ENCODE data around the gene SMPD2. TPM values are rescaled to one million over a fixed set of nuclear protein-coding genes. Genes with fewer than 3 reads are reported as not detected.

SMPD2 gene
- total RNA-seq, 1 experiment from 2014 or later, result 17.6 TPM

DNA sequence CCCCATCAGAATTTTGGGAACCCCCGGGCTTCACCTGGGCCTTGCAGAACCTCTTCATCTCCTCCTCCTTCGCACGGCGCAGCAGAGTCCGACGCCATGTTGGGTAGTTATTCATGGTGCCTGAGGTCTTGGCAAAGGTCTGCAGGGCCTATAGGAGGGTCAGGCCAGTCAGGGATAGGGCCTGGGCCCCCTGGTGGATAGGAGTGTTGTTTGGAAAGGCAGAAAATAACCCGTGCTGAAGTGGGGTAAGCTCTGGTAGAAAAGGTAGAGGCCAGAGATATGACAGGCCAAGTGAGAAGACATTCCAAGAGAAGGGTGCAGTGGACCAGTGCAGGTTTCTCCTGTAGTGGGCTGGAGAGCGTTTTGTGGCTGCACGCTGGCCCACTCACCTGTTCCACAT is 4.9 kb downstream of the SMPD2 start:
- no peak for DNase-seq (ENCODE audit: low read depth)
- in situ Hi-C loops (cut with HindIII; ENCODE audit: low pct_unique_long_range_greater_than_20kb, low sequenced_read_pairs), result no loop called here

DNA sequence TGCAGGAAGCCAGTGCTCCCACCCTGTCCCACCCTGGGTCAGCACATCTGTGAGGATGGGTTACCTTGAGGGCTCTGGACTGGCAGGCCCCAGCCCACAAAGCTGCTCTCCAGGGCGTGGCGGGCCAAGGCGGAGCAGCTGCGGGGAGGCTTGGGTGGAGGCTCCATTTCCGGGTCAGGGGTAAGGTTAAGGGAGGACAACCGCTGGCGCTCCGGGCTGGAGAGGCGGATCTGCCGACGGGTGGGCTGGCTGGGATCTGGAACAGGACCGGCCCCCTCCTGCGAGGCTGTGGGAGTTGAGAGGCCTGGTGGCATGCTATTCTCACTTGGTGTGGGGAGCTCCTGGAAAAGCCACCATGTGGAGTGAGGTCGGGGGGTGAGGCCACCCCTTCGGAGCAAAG is 5.5 kb downstream of the SMPD2 start:
- DNase-seq (ENCODE audit: low read depth), result no peak
- in situ Hi-C loops (cut with HindIII; ENCODE audit: low pct_unique_long_range_greater_than_20kb, low sequenced_read_pairs), result no loop called here

DNA sequence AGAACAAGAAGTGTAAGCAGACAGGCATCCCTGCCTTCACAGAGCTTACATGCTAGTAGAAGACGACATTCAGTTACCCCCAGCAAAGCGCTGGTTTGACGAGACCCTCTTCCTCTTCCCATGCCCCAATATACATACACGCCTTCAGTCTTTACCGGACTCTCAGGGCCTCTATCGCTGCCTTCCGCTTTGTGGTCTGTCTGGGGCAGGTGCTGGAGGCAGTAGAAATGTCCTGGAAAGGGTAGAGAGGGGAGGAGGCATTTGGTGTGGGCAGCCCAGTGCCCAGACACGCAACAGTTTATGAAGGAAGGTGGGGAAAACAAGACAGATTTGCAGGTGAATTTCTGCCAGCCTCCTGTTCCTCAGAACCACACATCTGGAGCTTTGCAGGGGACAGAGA is 6.0 kb downstream of the SMPD2 start:
- no peak for DNase-seq (ENCODE audit: low read depth)
- in situ Hi-C loops (cut with HindIII; ENCODE audit: low pct_unique_long_range_greater_than_20kb, low sequenced_read_pairs), result no loop called here

DNA sequence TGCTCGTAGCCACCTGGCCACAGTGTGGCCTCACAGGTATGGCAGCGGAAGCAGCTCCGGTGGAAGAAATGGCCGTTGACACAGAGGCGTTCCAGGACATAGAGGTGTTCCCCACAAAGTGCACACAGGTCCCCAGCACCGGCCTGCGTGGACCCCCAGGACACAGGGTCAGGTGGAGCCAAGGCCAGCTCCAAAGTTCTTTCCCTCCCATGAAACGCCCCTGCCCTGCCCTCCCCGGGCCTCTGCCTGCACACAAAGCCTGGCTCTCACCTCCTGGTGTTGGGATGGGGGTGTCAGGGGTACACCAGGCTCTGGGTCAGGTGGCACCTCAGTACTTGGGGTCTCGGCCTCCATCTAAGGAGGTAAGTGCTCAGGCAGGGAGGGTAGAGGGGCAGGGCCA is 6.6 kb downstream of the SMPD2 start:
- in situ Hi-C loops (cut with HindIII; ENCODE audit: low pct_unique_long_range_greater_than_20kb, low sequenced_read_pairs), result no loop called here
- no peak for DNase-seq (ENCODE audit: low read depth)

DNA sequence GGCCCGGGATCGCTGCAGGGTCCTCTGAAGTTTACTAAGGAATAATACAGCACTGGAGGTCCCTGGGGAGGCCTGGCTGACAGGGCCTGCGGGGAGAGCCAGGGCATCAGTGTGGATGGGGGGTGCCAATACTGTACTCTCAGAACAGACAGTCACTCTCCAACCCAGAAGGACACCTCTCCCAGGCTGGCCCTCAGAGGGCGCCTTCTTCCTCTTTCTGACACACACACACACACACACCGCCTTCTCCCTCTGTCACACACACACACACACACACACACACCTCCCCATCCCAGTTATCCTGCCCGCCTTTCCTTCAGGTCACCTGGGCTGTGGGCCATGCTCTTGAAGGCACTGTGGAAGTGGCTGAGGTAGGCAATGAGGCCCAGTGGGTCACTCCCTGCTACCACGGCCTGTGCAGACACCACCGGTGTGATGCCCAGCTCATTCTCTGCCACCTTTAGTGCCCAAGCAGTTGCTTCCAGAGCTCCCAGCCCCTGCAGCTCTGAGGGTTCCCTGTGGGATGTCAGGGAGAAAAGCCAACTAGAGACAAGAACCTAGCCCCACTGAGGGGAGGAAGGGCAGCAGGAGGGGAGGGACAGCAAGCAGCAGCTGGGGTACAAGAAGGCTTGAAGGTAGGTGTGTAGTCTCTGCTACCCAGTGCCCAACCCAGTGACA is 7.5 kb downstream of the SMPD2 start:
- DNase-seq (ENCODE audit: low read depth), result peak; percentile 30
- in situ Hi-C loops (cut with HindIII; ENCODE audit: low pct_unique_long_range_greater_than_20kb, low sequenced_read_pairs), result no loop called here

DNA sequence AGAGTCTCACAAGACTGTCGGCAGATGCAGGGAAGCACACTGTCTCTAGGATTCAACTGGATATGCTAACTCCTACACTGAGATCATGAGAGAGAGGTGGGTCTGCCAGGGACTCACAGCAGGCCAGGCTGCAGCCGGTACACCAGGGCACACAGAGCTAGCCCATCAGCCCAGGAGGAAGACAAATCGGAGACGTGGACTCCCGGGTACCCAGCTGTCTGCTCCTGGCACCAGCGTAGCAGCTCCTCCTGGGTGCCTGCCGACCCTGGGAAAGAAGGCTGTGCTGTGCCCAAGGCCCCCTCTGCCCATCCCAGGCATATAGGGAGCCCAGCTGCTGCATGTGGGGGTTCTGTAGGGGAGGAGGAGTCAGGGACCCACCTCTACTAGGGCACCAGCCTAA is 8.1 kb downstream of the SMPD2 start:
- no peak for DNase-seq (ENCODE audit: low read depth)
- in situ Hi-C loops (cut with HindIII; ENCODE audit: low pct_unique_long_range_greater_than_20kb, low sequenced_read_pairs), result no loop called here

DNA sequence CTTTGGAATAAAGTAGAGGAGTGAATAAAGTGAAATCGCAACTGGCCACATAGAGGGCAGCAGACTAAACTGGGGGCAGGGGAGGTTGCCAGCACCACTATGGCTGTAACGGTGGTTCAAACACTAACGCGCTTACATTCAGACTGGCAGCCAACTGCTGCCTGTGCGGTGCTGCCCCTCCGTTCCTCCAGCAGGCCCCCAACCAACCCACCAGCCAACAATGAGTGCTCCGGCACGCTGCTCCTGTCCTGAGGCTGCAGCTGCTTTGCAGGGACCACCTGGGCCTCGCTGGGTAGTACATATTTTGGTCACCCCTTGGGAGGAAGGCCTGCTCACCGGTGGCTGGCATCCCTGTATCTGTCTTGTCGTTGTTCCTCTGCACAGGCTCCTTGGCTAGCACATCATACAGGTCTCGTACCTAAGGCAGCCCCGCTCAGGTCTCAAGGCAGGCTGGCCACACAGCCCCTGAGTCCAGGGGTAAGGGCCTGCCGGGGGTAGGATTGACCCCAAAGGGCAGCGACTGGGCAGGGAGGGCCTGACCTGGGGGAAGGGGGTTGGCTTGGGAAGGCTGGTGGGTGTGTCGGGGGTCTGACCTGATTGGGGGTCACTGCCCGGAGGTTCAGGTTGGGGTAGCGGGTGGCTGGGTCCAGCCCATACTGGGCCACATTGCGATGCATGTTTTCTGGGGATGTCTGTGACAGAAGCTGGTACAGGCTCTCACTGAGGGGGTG is 8.7 kb downstream of the SMPD2 start:
- in situ Hi-C loops (cut with HindIII; ENCODE audit: low pct_unique_long_range_greater_than_20kb, low sequenced_read_pairs), result no loop called here

DNA sequence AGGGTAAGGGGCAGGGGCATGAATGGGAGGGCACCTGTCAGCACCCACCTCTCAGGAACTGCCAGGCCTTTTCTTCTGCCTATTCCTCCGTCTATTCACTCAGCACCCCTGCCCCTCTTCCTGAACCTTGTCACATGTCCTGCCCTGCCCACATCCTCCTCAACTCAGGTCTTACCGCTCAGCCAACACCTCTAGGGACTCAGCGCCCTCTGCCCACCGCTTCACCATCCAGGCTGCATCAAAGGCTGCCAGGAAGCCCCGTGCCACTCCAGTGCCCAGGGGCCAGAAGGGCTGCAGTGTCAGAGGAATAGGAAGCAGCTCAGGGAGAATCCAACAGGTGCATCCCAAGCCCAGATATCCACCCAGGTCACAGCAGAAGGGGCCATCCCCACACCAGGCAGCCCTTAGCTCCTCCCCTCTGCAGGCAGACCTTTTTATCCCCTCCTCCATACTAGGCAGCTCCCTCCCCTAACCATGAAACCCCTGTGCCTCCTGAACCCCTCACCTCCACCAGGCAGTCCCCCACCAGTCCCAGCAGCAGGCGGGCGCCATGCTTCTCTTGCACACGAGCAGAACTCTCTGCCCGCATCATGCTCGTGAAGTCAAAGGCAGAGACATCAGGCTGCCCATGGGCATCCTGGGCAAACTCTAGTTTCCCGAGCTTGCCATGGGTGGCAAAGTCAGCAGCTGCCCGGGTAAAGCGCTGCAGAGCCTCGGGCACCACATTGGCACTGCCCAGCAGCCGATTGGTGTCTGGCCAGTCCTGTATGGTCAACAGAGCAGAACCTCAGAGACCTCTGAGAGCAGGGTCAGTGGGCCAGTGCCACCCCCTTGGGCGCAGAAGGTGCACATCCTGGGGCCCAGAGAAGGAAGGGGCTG is 9.5 kb downstream of the SMPD2 start:
- in situ Hi-C loops (cut with HindIII; ENCODE audit: low pct_unique_long_range_greater_than_20kb, low sequenced_read_pairs), result no loop called here
- no peak for DNase-seq (ENCODE audit: low read depth)

More for the DNA sequence above, 8.7 kb downstream of the SMPD2 start:
- DNase-seq (ENCODE audit: low read depth), result no peak

DNA sequence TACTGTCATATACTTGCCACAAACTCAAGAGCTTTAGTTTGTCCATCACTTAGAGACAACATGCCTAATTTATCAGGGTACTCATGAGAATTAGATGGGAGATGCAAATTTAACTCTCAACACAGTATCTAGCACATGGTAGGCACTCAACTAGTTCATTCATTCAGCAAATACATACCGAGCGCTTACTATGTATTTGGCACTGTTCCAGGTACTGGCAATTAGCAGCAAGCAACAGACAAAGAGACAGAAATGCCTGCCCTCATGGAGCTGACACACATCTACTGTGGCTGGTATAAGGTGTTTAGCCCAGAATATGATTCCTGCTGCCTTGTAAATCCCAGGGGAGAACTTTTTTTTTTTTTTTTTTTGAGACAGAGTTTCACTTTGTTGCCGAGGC is 10.3 kb downstream of the SMPD2 start:
- in situ Hi-C loops (cut with HindIII; ENCODE audit: low pct_unique_long_range_greater_than_20kb, low sequenced_read_pairs), result no loop called here

DNA sequence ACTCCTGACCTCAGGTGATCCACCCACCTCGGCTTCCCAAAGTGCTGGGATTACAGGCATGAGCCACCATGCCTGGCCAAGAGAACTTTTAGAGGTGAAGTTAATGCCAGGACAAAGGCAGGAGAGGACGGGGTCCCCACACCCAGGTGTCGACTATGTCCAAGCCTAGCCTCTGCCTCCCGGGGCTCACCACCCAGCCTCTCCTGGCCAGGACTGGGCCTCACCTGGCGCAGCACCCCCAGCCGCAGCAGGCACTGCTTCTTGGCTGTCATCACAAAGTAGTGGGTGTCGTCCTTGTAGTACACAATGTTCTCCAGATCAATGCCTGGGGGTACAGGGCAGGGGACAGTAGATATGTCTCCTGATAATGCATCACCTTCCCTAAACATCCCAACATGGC is 10.9 kb downstream of the SMPD2 start:
- in situ Hi-C loops (cut with HindIII; ENCODE audit: low pct_unique_long_range_greater_than_20kb, low sequenced_read_pairs), result no loop called here
- DNase-seq (ENCODE audit: low read depth), result no peak

More for the DNA sequence above, 10.3 kb downstream of the SMPD2 start:
- no peak for DNase-seq (ENCODE audit: low read depth)

DNA sequence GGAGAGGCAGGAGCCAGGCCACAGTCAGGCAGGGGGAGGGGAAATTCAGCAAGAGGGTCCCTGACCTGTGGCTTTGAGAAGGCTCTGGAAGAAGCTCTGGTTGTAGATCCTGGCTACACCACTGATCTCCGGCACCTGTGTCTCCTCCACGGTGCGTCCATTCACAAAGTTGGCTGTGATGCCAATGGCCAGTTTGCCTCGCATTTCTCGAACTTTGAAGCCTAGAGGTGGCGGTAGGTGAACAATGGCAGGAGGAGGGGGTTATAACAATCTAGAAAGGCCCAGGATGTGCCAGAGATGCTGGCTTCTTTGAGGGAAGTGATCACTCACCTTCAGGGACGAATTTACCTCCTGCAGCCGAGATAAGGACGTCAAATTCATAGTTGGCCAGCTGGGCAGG is 11.7 kb downstream of the SMPD2 start:
- no peak for DNase-seq (ENCODE audit: low read depth)
- in situ Hi-C loops (cut with HindIII; ENCODE audit: low pct_unique_long_range_greater_than_20kb, low sequenced_read_pairs), result no loop called here

DNA sequence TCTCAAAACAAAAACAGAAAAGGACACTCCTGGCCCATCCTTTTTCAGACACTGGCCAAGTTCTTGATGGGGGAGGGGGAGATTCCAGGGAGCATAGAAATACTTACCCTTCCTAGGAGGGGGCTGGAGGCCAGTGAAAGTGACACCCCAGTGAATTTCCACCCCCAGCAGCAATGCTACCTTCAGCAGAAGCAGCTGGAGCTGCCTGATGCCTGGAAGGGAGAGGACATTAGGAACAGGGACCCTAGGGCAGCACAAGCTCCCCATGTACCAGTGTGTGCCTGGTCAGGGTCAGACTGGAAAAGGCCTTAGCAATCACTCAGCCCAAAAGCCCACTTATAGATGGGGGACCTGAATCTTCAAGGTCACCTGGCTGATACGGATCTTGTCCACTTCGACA is 12.6 kb downstream of the SMPD2 start:
- in situ Hi-C loops (cut with HindIII; ENCODE audit: low pct_unique_long_range_greater_than_20kb, low sequenced_read_pairs), result no loop called here
- no peak for DNase-seq (ENCODE audit: low read depth)

DNA sequence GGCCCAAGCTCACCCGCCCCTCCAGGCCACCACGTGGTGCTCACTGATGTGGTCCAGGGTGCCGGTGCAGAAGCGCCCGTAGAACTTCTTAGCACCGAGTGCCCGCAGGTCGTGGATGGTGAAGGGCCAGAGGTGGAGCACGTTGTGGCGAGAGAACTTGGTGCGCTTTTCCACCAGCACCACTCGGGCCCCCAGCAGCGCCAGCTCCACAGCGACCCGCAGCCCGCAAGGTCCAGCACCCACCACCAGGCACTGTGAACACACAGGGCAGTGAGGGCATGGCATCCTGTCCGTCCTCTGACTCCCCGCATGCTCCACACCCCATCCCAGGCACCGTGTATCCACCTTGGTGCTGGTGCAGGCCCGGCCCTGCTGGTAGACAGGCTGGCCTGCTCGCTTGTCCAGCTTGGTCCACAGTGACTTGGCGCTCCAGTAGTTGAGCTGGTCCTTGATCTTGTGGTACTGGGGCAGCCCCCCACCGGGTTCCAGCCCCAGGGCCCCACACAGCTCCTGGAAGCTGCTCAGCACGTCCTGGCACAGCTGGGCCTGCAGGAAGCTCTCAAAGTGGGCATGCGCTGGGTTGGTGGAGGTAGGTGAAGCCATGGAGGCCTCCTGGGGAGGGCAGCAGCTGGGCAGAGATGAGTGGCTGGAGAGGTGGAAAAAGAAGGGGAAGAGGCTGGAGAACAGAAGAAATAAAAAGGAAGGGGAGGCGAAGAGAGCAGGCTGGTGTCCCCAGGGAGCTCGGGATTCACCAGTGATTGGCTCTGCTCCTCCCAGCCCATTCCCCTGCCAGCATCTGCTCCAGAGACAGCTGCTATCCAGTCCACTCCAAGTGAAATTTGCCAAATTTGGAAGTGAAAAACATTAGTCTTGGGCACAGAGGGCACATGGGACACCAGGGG is 13.3 kb downstream of the SMPD2 start:
- DNase-seq (ENCODE audit: low read depth), result no peak
- in situ Hi-C loops (cut with HindIII; ENCODE audit: low pct_unique_long_range_greater_than_20kb, low sequenced_read_pairs), result no loop called here

DNA sequence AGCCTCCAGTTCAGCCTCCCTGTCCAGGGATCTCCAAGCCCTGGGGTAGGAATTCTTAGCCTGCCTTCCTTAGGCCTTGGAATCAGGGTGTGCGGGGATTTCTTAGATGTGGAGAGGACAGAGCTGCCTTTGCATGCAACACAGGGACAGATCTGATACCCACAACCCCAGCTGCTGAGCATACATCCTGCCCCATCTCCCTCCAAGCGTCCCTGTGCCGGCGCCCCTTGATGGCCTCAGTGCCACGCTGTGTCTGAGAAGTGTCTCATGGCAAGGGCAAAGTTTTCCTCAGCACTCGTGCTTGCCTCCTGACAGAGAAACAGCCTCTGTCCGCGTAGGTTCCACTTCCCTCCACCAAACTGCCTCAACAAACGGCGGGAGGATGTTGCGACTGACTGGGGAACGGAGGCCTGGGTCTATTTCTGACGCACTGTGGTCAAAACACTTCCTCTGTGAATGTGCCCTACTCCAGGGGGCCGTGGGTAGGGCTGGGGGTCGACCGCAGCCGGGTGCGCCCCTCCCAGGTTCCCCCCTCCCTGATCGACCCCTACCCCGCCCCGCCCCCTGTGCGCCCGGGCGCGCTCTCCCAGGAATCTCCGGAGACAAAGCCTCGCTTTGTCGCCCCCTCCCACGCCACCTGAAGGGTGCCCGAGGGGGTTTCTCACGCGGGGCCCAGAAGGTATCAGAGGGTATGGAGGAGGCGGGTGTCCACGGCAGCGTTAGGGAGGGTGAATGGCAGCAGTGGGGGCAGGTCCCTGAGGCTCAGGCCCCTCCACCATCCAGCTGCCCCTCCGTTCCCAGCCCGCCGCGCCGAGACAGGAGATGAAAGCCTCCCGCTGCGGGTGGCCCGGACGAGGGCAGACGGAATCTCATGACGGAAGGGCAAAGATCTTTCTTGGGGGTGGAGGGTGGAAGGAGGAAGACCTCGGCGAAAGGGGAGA is 14.2 kb downstream of the SMPD2 start:
- DNase-seq (ENCODE audit: low read depth), result no peak
- in situ Hi-C loops (cut with HindIII; ENCODE audit: low pct_unique_long_range_greater_than_20kb, low sequenced_read_pairs), result no loop called here

DNA sequence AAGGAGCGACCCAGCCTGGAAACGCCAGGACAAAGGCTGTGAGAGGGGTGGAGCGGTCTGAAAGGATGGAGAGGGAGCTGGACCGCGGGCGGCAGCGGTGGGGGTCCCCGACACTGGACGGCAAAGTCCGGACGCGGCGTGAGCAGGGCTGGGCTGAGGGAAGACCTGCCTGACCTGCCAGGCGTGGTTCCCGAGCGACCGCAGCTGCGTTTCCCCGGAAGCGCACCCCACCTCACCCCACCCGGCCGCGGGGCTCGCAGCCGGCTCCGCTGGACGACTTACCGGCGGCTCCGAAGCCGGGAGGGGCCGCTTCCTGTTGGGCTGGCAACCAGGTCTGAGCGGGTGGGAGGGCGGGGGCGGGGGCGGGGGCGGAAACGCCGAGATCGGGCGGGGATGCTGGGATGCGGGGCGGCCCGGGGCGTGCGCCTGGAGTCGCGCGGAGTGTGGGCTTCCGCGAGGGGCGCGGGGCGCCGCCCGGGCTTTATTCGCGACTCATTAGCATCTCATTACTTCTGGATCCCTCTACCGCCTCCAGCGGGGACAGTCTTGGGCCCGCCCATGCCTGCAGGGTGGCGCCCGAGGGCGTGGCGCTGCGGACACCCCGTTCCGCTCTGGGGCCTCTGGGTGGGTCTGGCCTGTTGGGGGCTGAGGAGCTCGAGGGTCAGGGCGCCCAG is 15.1 kb downstream of the SMPD2 start, which contains the start of gene MICAL1:
Gene MICAL1 (minus strand): TSS at position 336 of the 674 bp plus-strand sequence. CDS start 1,576 bp downstream, outside the sequence.
- DNase-seq (ENCODE audit: low read depth), result peak; percentile 57
- in situ Hi-C loops (cut with HindIII; ENCODE audit: low pct_unique_long_range_greater_than_20kb, low sequenced_read_pairs), result no loop called here

DNA sequence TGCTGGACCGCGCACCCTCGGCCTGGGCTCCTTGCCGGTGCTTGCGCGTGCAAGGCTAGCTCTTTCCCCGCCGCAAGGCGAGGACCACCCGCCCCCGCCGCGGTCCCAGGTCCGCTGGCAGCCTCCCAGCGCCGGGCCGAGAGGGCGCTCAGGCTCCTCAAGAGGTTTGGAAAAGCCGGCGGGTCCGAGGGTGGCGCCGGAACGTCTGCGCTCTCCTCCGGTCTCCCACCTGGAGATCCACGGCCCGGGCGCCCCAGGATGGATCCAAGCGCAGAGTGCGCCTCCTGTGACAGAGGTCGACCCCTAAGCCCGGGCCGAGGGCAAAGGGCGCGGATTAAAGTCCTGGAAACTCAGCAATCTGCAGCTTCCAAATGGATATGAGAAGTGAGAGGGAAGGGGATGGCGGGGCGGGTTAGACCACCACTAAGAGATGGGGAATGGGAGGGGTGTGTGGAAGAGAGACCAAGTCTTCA is 15.6 kb downstream of the SMPD2 start:
- DNase-seq (ENCODE audit: low read depth), result no peak
- in situ Hi-C loops (cut with HindIII; ENCODE audit: low pct_unique_long_range_greater_than_20kb, low sequenced_read_pairs), result no loop called here

Data from Caki2 (cell line).